Measurements from ENCODE around the gene CHST8.

- TF ChIP-seq EZH2 (IDR thresholded peaks at IDR 0.05) (no peak), POLR2AphosphoS5 (IDR thresholded peaks at IDR 0.05; ENCODE audit: borderline replicate concordance, low read depth, low read length) (no peak)
Measured at GRCh38 chr19:33686687-33687480, 65.1 kb downstream of the CHST8 start.
